Endodermal cell (in vitro differentiated cells): ENCODE data around the gene DKK3. TPM values are rescaled to one million over a fixed set of nuclear protein-coding genes. Genes with fewer than 3 reads are reported as not detected.

ENCODE experiments used
- DNase-seq: peaks from one replicate; pipeline ENCODE4 v3.0.0-alpha.2; 2017
- H3K27ac ChIP-seq: 2 replicates; pipeline ENCODE4 v1.5.1; 2013; ENCODE audit warnings: mild to moderate bottlenecking, low read depth, low read length, moderate library complexity
- H3K27me3 ChIP-seq: 2 replicates; pipeline ENCODE4 v1.6.1; 2013; ENCODE audit warnings: mild to moderate bottlenecking, low read length, moderate library complexity; ENCODE audit not compliant: insufficient read depth, control insufficient read depth, poor library complexity, severe bottlenecking
- H3K36me3 ChIP-seq: 2 replicates; pipeline ENCODE4 v1.7.0; 2013; ENCODE audit warnings: mild to moderate bottlenecking, low read length, moderate library complexity; ENCODE audit not compliant: control insufficient read depth, insufficient read depth
- H3K4me1 ChIP-seq: one replicate; pipeline ENCODE4 v1.7.0; 2013; ENCODE audit warnings: low read length; ENCODE audit not compliant: control insufficient read depth, insufficient read depth
- H3K4me3 ChIP-seq: 2 replicates; pipeline ENCODE4 v1.5.1; 2013; ENCODE audit warnings: mild to moderate bottlenecking, low read length, moderate library complexity
- H3K9ac ChIP-seq: 2 replicates; pipeline ENCODE4 v1.6.1; 2013; ENCODE audit warnings: mild to moderate bottlenecking, low read length, moderate library complexity; ENCODE audit not compliant: poor library complexity, severe bottlenecking; ENCODE audit errors: extremely low read depth
- H3K9me3 ChIP-seq: 2 replicates; pipeline ENCODE4 v1.6.1; 2013; ENCODE audit warnings: mild to moderate bottlenecking, low read length, moderate library complexity; ENCODE audit not compliant: control insufficient read depth
- H3K27ac Mint-ChIP-seq: 2 replicates; pipeline ENCODE4 v1.8.0; 2020; ENCODE audit warnings: mixed read lengths
- H3K27me3 Mint-ChIP-seq: 2 replicates; pipeline ENCODE4 v1.8.0; 2021; ENCODE audit warnings: mild to moderate bottlenecking, mixed read lengths; ENCODE audit not compliant: insufficient read depth
- H3K36me3 Mint-ChIP-seq: 2 replicates; pipeline ENCODE4 v1.8.0; 2020; ENCODE audit warnings: low read depth, mixed read lengths
- H3K4me1 Mint-ChIP-seq: 2 replicates; pipeline ENCODE4 v1.8.0; 2020; ENCODE audit warnings: mixed read lengths
- H3K4me3 Mint-ChIP-seq: 2 replicates; pipeline ENCODE4 v1.8.0; 2020; ENCODE audit warnings: mild to moderate bottlenecking, moderate library complexity, mixed read lengths
- H3K9me3 Mint-ChIP-seq: 2 replicates; pipeline ENCODE4 v1.8.0; 2020; ENCODE audit warnings: mild to moderate bottlenecking, mixed read lengths
- WGBS, 2 experiments: methylation state at CpG; one replicate each; pipeline versions ENCODE4 v1.1.5 to v1.1.7; 2013; ENCODE audit warnings: missing lambda C conversion rate in 2 of 2, mixed read lengths in 1 of 2; ENCODE audit not compliant: insufficient coverage in 1 of 2, insufficient read length in 1 of 2; 5-methylcytosine and 5-hydroxymethylcytosine counted together
- total RNA-seq, 2 donors: library from RNA; stranded (reverse); fragmentation: NEBNext Ultra II Directional in 1 of 2; extraction: Animal tissue kit (Norgen Biotek cat#: 25700) in 1 of 2; gene quantifications; 2 replicates in 1 of 2; 3 replicates in 1 of 2; pipeline ENCODE4 v1.2.1, GENCODE V29; 2021
- TF ChIP-seq, protein P1 (sequence below): fragments of 200-600 bp; sonication (generic); conservative IDR thresholded peaks from 2 replicates; pipeline ENCODE4 v1.5.0; 2021; ENCODE audit warnings: antibody characterized with exemption, mild to moderate bottlenecking

Gene DKK3
- total RNA-seq, 2 donors from 2014 or later, result 18.8 to 42.6 TPM

DNA sequence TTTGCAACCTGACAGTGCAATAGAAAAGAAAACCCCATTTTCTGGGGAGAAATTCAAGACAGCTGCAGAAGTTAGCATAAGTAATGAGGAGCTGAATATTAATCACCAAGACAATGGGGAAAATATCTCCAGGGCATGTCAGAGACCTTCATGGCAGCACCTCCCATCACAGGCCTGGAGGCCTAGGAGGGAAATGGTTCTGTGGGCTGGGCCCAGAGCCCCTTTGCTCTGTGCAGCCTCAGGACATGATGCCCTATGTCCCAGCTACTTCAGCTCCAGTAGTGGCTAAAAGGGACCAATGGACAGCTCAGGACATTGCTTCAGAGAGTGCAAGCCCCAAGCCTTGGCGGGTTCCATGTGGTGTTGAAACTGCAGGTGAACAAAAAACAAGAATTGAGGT, 14.6 kb upstream of the DKK3 start:
- Mint-ChIP-seq H3K36me3 (peaks cover 8% of the 10 kb centered on the region), H3K4me3 (no peak overlapping the region), H3K4me1 (peaks cover 18% of the 10 kb centered on the region), H3K27ac (no peak overlapping the region), H3K27me3 (peaks cover 24% of the 10 kb centered on the region), H3K9me3 (peaks cover 48% of the 10 kb centered on the region)
- 91 to 100% methylated on average over 1 of the region's 1 CpG for WGBS, 2 experiments
- no peak overlapping the region for H3K27ac ChIP-seq
- no peaks in the 10 kb centered on the region for H3K27me3 ChIP-seq
- no peak for DNase-seq
- peak overlapping the region; percentile 67 for H3K4me3 ChIP-seq
- no peak overlapping the region for H3K9ac ChIP-seq
- H3K9me3 ChIP-seq, result peaks cover 61% of the 10 kb centered on the region
- H3K4me1 ChIP-seq, result peaks cover 7% of the 10 kb centered on the region
- TF ChIP-seq, protein P1, sequence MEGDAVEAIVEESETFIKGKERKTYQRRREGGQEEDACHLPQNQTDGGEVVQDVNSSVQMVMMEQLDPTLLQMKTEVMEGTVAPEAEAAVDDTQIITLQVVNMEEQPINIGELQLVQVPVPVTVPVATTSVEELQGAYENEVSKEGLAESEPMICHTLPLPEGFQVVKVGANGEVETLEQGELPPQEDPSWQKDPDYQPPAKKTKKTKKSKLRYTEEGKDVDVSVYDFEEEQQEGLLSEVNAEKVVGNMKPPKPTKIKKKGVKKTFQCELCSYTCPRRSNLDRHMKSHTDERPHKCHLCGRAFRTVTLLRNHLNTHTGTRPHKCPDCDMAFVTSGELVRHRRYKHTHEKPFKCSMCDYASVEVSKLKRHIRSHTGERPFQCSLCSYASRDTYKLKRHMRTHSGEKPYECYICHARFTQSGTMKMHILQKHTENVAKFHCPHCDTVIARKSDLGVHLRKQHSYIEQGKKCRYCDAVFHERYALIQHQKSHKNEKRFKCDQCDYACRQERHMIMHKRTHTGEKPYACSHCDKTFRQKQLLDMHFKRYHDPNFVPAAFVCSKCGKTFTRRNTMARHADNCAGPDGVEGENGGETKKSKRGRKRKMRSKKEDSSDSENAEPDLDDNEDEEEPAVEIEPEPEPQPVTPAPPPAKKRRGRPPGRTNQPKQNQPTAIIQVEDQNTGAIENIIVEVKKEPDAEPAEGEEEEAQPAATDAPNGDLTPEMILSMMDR, result no peak
- H3K36me3 ChIP-seq, result no peaks in the 10 kb centered on the region

DNA sequence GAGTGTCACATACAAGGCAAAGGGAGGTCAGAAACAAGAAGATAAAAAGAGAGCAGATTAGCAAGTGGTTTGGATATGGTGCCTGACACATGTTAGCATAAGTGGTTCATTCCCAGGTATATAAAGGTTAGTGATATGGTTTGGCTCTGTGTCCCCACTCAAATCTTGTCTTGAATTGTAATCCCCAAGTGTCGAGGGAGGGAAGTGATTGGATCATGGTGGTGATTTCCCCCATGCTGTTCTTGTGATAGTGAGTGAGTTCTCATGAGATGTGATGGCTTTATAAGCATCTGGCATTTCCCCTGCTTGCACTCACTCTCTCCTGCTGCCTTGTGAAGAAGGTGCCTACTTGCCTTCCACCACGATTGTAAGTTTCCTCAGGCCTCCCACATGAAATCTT, 12.1 kb upstream of the DKK3 start:
- H3K27me3 Mint-ChIP-seq, result peaks cover 25% of the 10 kb centered on the region
- H3K4me3 ChIP-seq, result no peak overlapping the region
- H3K27me3 ChIP-seq, result peaks cover 5% of the 10 kb centered on the region
- no peaks in the 10 kb centered on the region for H3K36me3 ChIP-seq
- H3K4me1 ChIP-seq, result peaks cover 9% of the 10 kb centered on the region
- DNase-seq, result peak; percentile 62
- peaks cover 46% of the 10 kb centered on the region for H3K9me3 ChIP-seq
- no peak overlapping the region for H3K4me3 Mint-ChIP-seq
- peak overlapping the region; percentile 94 for H3K27ac ChIP-seq
- 38 to 41% methylated on average over 1 to 2 of the region's 2 CpGs for WGBS, 2 experiments
- TF ChIP-seq, protein P1, result no peak
- H3K4me1 Mint-ChIP-seq, result peaks cover 20% of the 10 kb centered on the region
- no peak overlapping the region for H3K27ac Mint-ChIP-seq
- peaks cover 39% of the 10 kb centered on the region for H3K9me3 Mint-ChIP-seq
- H3K36me3 Mint-ChIP-seq, result peaks cover 8% of the 10 kb centered on the region
- no peak overlapping the region for H3K9ac ChIP-seq

DNA sequence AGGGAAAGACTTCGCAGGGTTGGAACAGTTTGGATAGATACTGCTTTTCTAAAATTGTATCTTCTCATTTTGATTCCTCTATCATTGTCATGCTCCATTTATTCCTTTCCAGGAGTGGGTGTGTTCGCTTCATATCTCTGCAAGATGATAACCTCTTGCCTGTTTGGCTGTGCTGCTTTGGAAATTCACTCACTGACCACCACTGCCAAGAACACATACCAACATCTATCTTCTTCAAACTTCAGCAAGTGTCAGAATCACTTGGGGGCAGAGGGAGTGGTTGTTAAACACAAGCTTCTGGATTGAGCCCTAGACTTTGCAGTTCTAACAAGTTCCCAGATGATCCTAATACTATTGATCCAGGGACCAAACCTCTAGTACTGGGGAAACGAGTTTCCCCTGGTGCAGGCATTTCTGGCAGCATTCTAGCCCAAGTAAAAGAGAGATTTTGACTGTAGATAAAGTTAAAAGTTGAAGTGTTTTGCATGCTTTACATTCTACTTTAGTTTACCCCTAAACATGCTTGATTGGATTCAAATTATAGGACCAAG, 11.5 kb upstream of the DKK3 start:
- no peak overlapping the region for H3K9ac ChIP-seq
- peaks cover 5% of the 10 kb centered on the region for H3K27me3 ChIP-seq
- Mint-ChIP-seq H3K36me3 (peaks cover 8% of the 10 kb centered on the region), H3K27me3 (peaks cover 27% of the 10 kb centered on the region), H3K4me3 (no peak overlapping the region), H3K4me1 (peaks cover 20% of the 10 kb centered on the region), H3K9me3 (peaks cover 33% of the 10 kb centered on the region), H3K27ac (no peak overlapping the region)
- TF ChIP-seq, protein P1, result no peak
- H3K9me3 ChIP-seq, result peaks cover 40% of the 10 kb centered on the region
- peak overlapping the region; percentile 94 for H3K27ac ChIP-seq
- no peak for DNase-seq
- H3K36me3 ChIP-seq, result no peaks in the 10 kb centered on the region
- no peak overlapping the region for H3K4me3 ChIP-seq
- peaks cover 9% of the 10 kb centered on the region for H3K4me1 ChIP-seq
- 76 to 90% methylated on average over 2 to 3 of the region's 3 CpGs for WGBS, 2 experiments
